ENCODE results near the gene ACSBG1.

DNA sequence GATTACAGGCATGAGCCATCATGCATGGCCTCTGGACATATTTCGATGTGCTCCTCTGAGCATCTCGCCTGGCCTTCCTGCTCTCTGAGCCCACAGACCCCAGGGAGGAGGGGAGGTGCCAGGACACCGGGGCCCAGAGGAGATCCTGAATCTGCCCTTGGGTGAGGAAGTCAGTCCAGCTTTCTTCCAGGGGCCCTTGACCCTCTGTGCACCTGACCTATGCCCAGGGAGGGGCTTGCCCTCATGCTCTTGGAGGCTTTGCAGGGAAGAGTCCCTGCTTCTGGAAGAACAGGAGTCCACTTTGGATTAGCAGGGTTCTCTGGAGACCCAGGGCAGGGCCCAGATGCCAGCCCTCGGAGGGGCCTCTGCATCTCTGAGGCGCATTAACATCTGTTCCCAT lies 1.4 kb downstream of the ACSBG1 start:
- TF ChIP-seq ELF4 (IDR thresholded peaks at IDR 0.05), result no peak
- TF ChIP-seq, protein P1, sequence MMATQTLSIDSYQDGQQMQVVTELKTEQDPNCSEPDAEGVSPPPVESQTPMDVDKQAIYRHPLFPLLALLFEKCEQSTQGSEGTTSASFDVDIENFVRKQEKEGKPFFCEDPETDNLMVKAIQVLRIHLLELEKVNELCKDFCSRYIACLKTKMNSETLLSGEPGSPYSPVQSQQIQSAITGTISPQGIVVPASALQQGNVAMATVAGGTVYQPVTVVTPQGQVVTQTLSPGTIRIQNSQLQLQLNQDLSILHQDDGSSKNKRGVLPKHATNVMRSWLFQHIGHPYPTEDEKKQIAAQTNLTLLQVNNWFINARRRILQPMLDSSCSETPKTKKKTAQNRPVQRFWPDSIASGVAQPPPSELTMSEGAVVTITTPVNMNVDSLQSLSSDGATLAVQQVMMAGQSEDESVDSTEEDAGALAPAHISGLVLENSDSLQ (IDR thresholded peaks at IDR 0.05), result no peak
- no peak for TF ChIP-seq SP1 (IDR thresholded peaks at IDR 0.05)
- no peak for TF ChIP-seq NFRKB (IDR thresholded peaks at IDR 0.05)

Measured in HEK293T (cell line).